Stimulated activated memory B cell treated with anti-CD40 and anti-IgM and Interleukin-4, amounts not matched to agents 10 μg/mL and 1 μg/mL and 100 μg/mL, for 72 hours (primary cell): Measurements from ENCODE around the gene ZNF417.
"Not testable (repeated sequence)": the region's sequence is repeated elsewhere in the genome, so short reads cannot be mapped to it uniquely, and the experiment has no call there.

ENCODE experiments used
- ATAC-seq: fragments of 150-1000 bp; cut with Tn5 transposase; 2 replicates; pipeline ENCODE4 v1.10.0; 2021
- H3K27ac Mint-ChIP-seq: one replicate; pipeline ENCODE4 v1.8.0; 2022; ENCODE audit warnings: mild to moderate bottlenecking, mixed read lengths
- H3K27me3 Mint-ChIP-seq: one replicate; pipeline ENCODE4 v1.8.0; 2022; ENCODE audit warnings: mixed read lengths
- H3K36me3 Mint-ChIP-seq: one replicate; pipeline ENCODE4 v1.8.0; 2022; ENCODE audit warnings: mixed read lengths
- H3K4me1 Mint-ChIP-seq: one replicate; pipeline ENCODE4 v1.8.0; 2022; ENCODE audit warnings: mixed read lengths
- H3K4me3 Mint-ChIP-seq: one replicate; pipeline ENCODE4 v1.8.0; 2022; ENCODE audit warnings: mild to moderate bottlenecking, moderate library complexity, mixed read lengths
- H3K9me3 Mint-ChIP-seq: one replicate; pipeline ENCODE4 v1.8.0; 2022; ENCODE audit warnings: mixed read lengths

Gene ZNF417

GRCh38 chr19:57905258-57905657 lies 11.1 kb downstream of the ZNF417 start:
- no peak overlapping the region for H3K4me3 Mint-ChIP-seq
- peak overlapping the region; percentile 2 for H3K27ac Mint-ChIP-seq
- H3K36me3 Mint-ChIP-seq, result peaks cover 34% of the 10 kb centered on the region
- no peaks in the 10 kb centered on the region for H3K9me3 Mint-ChIP-seq
- no peaks in the 10 kb centered on the region for H3K27me3 Mint-ChIP-seq
- ATAC-seq, result peak; percentile 75
- H3K4me1 Mint-ChIP-seq, result peaks cover 20% of the 10 kb centered on the region

DNA sequence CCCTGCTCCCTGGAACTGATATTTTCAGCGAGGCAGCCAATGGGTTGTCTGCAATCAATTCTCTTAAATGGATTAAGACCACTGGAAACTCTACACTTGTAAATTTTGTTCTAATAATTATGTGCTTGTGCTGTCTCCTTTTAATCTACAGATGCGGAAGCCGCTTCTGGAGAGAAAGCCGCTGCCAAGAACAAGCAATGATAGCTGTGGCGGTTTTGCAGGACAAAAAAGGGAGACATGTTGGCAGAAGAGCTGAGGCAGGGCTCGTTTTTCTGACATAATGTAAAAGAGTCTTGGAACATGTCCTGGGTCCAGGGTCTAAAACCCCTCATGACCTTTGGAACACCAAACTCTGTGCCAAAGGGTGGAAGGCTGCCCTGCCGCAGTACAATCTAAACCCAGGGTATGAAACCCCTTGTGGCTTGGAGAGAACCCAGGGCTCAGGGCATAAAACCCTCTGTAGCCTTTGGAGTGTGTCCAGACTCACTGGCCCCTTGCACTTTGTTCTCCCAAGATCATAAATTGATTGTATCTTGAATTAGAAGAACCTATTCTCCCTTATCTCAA lies 12.7 kb downstream of the ZNF417 start:
- Mint-ChIP-seq H3K36me3 (peaks cover 23% of the 10 kb centered on the region), H3K9me3 (no peaks in the 10 kb centered on the region), H3K27me3 (no peaks in the 10 kb centered on the region), H3K4me3 (no peak overlapping the region), H3K27ac (peak overlapping the region; percentile 2), H3K4me1 (peaks cover 20% of the 10 kb centered on the region)
- ATAC-seq, result no peak

DNA sequence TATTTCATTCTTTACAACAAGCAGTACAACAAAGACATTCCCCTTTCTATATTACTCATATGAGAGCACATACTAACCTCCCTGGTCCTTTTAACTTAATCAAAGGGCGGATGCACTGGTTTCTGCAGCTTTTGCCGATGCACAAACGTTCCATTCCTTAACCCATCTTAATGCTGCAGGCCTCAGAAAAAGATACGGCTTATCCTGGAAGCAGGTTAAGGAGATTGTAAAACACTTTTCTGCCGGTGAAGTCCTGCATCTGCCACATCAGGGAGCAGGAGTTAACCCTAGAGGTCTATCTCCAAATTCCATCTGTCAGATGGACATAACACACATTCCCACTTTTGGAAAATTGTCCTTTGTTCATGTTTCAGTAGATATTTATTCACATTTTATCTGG lies 16.1 kb downstream of the ZNF417 start:
- H3K4me1 Mint-ChIP-seq, result peaks cover 15% of the 10 kb centered on the region
- no peak overlapping the region for H3K4me3 Mint-ChIP-seq
- no peaks in the 10 kb centered on the region for H3K9me3 Mint-ChIP-seq
- no peak overlapping the region for H3K27ac Mint-ChIP-seq
- peaks cover 13% of the 10 kb centered on the region for H3K36me3 Mint-ChIP-seq
- no peak for ATAC-seq
- no peaks in the 10 kb centered on the region for H3K27me3 Mint-ChIP-seq

GRCh38 chr19:57890706-57891105 lies 25.7 kb downstream of the ZNF417 start:
- peaks cover 34% of the 10 kb centered on the region for H3K4me1 Mint-ChIP-seq
- H3K27ac Mint-ChIP-seq, H3K27me3 Mint-ChIP-seq, H3K4me3 Mint-ChIP-seq, ATAC-seq, H3K9me3 Mint-ChIP-seq: not testable (repeated sequence)
- H3K36me3 Mint-ChIP-seq, result peaks cover 28% of the 10 kb centered on the region

- peaks cover 3% of the 10 kb centered on the region for H3K9me3 Mint-ChIP-seq
- H3K4me3 Mint-ChIP-seq, result peak within 1 kb of the TSS; percentile 96
- no peaks in the 10 kb centered on the region for H3K27me3 Mint-ChIP-seq
- peak; percentile 98 for ATAC-seq
- H3K4me1 Mint-ChIP-seq, result peaks cover 46% of the 10 kb centered on the region
- H3K27ac Mint-ChIP-seq, result peak within 1 kb of the TSS; percentile 92
- H3K36me3 Mint-ChIP-seq, result peaks cover 48% of the 10 kb centered on the region
Observed at GRCh38 chr19:57888560-57889231, 27.7 kb downstream of the ZNF417 start, which contains the start of gene ZNF814. ZNF814 (minus strand) TSS chr19:57889037; CDS start chr19:57888802, 235 bp downstream.

DNA sequence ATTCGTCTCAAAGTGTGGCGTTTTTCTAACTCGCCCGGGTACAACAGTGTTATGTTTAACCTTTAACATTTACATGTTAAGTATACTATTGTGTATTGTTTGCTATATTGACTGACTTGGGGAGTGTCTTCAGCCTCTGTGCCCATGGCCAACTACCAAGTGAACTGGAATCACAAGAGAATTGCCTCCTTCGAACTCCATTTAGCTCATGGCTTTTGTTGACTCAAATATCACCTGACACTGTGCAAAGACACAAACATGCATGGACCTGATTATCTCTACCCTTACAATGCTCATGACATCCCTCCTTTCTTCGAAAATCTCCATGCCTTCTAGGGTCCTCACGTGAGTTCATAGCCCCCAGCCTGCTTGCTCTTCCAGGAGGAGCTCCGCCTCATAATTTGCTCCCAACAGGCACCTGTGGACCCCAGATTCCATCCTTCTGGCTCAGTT lies 28.3 kb downstream of the ZNF417 start:
- H3K27ac Mint-ChIP-seq, result peak overlapping the region; percentile 92
- H3K4me1 Mint-ChIP-seq, result peaks cover 51% of the 10 kb centered on the region
- peak overlapping the region; percentile 96 for H3K4me3 Mint-ChIP-seq
- peaks cover 3% of the 10 kb centered on the region for H3K9me3 Mint-ChIP-seq
- no peaks in the 10 kb centered on the region for H3K27me3 Mint-ChIP-seq
- ATAC-seq, result peak; percentile 4
- H3K36me3 Mint-ChIP-seq, result peaks cover 53% of the 10 kb centered on the region

DNA sequence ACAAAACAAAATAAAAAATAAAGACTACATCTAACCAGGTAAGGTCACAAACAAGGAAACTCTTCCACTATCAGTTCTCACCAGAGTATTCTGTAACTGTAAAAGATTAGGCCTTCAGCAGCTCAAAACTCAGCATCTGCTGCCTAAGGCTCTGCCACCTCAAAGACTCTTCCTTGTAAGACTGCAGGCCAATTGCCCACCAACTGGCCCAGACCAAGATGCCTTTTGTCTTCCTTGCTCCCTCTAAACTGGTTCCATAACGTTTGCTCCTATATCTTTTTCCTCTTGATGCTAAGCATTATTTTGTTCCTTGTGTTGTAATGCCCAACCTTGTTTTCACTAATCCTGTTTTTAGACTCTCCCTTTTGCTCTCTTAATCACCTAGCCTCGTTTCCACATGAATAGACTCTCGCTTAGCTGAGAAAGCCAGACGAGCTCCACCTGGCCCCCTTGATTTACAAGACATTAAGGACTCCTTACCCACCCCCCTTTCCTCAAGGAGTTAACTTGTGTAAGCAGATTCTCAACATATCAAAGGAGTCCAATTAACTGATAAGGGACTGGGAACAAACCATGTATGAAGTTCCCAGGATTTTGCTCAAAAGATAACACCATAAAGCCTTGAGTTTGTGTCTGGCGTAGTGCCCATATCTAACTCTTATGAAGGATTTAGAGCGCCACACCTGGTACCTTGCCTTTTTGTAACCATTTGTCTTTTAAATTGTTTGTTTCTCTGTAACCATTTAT lies 29.0 kb downstream of the ZNF417 start:
- no peaks in the 10 kb centered on the region for H3K27me3 Mint-ChIP-seq
- no peak for ATAC-seq
- H3K4me1 Mint-ChIP-seq, result peaks cover 51% of the 10 kb centered on the region
- peak overlapping the region; percentile 96 for H3K4me3 Mint-ChIP-seq
- H3K36me3 Mint-ChIP-seq, result peaks cover 60% of the 10 kb centered on the region
- H3K9me3 Mint-ChIP-seq, result peaks cover 3% of the 10 kb centered on the region
- H3K27ac Mint-ChIP-seq, result peak overlapping the region; percentile 92

DNA sequence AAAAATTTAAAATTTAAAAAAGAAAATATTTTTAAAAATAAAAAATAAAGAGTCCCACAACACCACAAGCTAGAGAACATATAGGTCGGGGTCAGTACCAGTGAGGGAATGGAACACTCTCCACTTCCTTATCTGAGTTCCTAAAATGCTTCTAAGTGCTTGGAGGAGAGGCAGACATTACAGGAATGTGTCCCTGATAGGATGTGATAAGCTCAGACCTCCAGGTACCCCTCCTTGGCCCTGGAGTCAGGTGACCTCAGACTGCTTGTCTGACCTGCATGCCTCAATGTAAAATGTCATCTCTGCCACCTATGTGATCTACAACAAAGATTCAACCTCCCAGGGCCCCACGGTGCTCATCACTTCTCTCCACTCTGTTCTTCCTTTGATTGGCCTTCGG lies 30.3 kb downstream of the ZNF417 start:
- peaks cover 60% of the 10 kb centered on the region for H3K36me3 Mint-ChIP-seq
- ATAC-seq, result no peak
- no peak overlapping the region for H3K4me3 Mint-ChIP-seq
- H3K4me1 Mint-ChIP-seq, result peaks cover 51% of the 10 kb centered on the region
- peaks cover 3% of the 10 kb centered on the region for H3K9me3 Mint-ChIP-seq
- no peaks in the 10 kb centered on the region for H3K27me3 Mint-ChIP-seq
- H3K27ac Mint-ChIP-seq, result no peak overlapping the region

DNA sequence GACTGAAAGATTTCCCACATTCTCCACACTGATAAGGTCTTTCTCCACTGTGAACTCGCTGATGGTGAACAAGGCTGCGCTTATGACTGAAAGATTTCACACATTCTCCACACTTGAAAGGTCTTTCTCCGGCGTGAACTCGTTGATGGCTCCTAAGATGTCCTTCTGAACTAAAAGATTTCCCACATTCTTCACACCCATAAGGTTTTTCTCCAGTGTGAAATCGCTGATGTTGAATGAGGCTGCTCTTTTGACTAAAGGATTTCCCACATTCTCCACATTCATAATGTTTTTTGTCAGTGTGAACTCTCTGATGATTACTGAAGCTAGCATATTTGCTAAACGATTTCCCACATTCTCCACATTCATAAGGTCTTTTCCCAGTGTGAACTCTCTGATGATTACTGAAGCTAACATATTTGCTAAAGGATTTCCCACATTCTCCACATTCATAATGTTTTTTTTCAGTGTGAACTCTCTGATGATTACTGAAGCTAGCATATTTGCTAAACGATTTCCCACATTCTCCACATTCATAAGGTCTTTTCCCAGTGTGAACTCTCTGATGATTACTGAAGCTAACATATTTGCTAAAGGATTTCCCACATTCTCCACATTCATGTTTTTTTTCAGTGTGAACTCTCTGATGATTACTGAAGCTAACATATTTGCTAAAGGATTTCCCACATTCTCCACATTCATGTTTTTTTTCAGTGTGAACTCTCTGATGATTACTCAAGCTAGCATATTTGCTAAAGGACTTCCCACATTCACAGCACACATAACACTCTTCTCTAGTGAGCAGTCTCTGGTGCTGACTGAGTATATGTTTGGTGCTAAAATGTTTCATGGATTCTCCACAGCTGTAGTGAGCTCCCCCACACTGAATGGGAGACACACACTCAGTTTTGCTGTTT lies 42.3 kb downstream of the ZNF417 start:
- ATAC-seq, H3K27ac Mint-ChIP-seq, H3K27me3 Mint-ChIP-seq, H3K4me3 Mint-ChIP-seq, H3K4me1 Mint-ChIP-seq: not testable (repeated sequence)
- Mint-ChIP-seq H3K9me3 (peaks cover 35% of the 10 kb centered on the region), H3K36me3 (peaks cover 94% of the 10 kb centered on the region)

GRCh38 chr19:57872450-57872849 lies 43.9 kb downstream of the ZNF417 start:
- Mint-ChIP-seq H3K9me3 (peaks cover 32% of the 10 kb centered on the region), H3K4me3 (no peak overlapping the region), H3K27ac (no peak overlapping the region), H3K27me3 (no peaks in the 10 kb centered on the region), H3K4me1 (no peaks in the 10 kb centered on the region), H3K36me3 (peaks cover 95% of the 10 kb centered on the region)
- ATAC-seq, result no peak

DNA sequence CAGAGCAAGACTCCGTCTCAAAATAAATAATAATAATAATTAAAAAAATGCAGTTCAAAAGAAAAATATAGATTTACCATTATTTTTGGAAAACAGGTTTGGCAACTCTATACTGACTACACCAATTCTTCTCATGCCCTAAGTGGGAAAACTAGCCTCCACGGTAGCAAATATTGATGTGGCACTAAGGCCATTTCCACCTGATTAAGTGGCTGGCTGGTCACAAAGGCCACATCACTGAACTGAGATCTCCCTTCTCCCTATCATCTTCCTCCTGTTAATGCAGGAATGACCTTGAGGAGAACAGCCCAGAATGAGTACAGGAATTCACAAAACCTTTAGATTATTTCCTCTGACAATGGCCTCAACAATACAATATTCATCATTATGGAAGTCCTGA lies 46.2 kb downstream of the ZNF417 start:
- Mint-ChIP-seq H3K4me3 (no peak overlapping the region), H3K27ac (no peak overlapping the region), H3K9me3 (peaks cover 21% of the 10 kb centered on the region), H3K4me1 (no peaks in the 10 kb centered on the region), H3K27me3 (no peaks in the 10 kb centered on the region), H3K36me3 (peaks cover 95% of the 10 kb centered on the region)
- no peak for ATAC-seq

- not testable (repeated sequence) for H3K4me1 Mint-ChIP-seq, H3K27me3 Mint-ChIP-seq, H3K27ac Mint-ChIP-seq, ATAC-seq, H3K4me3 Mint-ChIP-seq
- Mint-ChIP-seq H3K36me3 (peaks cover 95% of the 10 kb centered on the region), H3K9me3 (peaks cover 19% of the 10 kb centered on the region)
Observed at GRCh38 chr19:57869655-57870054, 46.7 kb downstream of the ZNF417 start.

DNA sequence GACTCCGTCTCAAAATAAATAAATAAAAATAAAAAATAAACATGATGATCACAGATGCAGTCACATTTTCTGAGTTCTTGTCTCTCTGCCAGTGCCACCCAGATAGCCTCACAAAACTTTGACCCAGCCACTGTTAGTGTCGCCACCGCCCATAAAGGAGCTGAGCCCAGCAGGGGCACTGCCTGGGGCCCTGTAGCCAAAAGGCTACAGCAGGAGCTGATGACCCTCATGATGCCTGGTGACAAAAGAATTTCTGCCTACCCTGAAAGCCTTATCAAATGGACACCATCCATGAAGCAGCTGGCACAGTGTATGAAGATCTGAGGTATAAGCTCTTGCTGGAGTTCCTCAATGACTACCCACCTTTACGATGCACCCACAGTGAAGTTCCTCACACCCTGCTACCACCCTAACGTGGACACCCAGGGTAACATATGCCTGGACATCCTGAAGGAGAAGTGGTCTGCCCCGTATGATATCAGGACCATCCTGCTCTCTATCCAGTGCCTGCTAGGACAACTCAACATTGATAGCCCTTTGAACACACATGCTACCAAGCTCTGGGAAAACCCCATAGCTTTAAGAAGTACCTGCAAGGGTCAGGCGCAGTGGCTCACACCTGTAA lies 48.4 kb downstream of the ZNF417 start:
- no peaks in the 10 kb centered on the region for H3K27me3 Mint-ChIP-seq
- no peaks in the 10 kb centered on the region for H3K4me1 Mint-ChIP-seq
- H3K36me3 Mint-ChIP-seq, result peaks cover 93% of the 10 kb centered on the region
- no peak for ATAC-seq
- H3K9me3 Mint-ChIP-seq, result peaks cover 5% of the 10 kb centered on the region
- no peak overlapping the region for H3K27ac Mint-ChIP-seq
- H3K4me3 Mint-ChIP-seq, result no peak overlapping the region
